Nucleus accumbens (tissue), 56 donors: ENCODE results near the gene MYO3A.
A peak's percentile ranks its signal among the peaks of the same experiment; 100 is the strongest.

Source experiments
- DNase-seq, 56 donors: peaks; one replicate each; lab custom pipeline; 2025; lab: John Stamatoyannopoulos, UW

Gene MYO3A

DNA sequence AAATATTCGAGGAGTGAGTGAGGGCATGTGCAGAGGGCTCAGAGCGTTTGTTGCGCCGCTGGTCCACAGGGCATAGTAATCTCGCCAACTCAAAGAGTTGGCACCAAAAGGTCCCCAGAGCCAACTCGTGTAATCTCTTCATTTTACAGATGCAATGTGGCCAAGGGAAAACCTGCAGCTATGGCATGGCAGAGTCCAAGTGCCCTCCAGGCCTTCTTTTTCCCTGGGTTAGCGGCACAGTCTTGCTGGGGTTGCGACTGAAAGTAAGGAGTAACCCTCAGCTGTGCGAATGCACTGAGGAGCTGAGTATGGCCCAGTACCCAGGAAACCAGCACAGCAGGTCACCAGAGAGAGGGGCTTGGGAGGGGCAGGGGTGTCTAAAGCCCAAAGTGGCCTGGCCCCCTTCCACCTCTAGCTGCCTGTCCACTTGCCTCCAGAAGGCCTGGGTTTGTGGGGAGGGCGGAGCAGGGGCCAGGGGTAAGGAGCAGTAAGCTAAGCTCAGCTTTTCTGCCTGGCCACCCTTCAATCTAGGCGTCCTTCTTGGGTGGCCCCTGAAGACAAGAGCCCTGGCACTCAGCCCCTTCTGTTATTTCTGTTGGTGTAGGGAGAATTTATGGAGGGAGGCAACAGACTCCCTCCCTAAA, 279.2 kb downstream of the MYO3A start:
- no peak for DNase-seq

DNA sequence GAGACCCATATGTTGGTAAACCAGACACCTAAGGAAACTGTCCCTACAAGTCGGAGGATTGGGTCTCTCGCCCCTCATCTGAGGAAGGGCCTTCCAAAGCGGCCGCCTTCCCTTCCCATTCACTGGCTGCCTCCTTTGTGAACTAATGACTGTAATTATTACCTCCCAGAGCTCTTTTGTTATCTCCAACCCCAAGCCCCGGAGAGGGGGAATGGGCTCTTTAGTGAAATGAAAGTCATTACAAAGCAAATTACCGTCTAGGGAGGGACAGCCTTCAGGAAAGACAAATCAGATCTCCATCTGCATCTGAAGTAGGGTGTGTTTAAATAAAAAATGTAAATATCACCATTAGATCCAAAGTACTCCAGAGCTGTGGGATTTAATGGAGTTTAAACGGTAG, 280.0 kb downstream of the MYO3A start:
- no peak for DNase-seq

DNA sequence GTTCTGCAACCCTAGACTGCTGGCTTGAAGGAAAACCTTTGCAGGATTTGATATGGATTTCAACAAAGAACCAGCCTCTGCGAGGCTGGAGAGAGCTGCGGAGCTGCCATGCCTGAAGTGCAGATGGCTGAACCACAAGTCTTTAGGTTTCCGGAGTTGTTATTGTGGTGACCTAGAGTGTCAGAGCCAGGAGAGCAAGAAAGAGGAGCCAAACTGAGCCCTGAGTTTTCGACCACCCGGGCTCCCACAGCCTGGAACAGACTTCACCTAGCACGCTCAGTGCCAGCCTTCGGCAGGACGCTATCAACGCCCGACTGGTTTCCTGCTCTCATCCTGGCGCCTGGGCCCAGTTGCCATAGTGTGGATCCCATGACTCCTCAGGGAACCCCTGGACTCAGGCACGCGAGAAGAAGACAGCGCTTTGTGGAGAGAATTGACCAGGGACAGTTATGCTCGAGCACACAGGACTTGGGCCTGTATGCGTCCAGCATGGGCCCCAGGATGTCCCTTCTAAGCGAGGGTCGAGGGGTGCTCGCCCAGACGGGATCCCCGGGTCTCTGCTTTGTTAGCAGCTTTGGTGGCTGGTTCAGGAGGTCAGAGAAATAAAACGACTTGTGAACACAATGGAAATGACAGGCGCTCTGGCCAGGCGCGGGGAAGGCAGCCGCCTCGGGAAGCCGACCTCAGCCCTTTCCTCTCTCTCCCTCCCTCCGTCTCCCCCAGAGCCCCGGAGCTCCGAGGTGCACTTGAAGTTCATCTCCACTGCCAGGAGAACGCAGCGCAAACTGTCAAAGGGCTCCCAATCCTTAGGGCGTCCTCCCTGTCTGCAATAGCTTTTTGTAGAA, 280.7 kb downstream of the MYO3A start:
- peak in 9 of 56 donors; percentile 9 to 62 (median 38) for DNase-seq

DNA sequence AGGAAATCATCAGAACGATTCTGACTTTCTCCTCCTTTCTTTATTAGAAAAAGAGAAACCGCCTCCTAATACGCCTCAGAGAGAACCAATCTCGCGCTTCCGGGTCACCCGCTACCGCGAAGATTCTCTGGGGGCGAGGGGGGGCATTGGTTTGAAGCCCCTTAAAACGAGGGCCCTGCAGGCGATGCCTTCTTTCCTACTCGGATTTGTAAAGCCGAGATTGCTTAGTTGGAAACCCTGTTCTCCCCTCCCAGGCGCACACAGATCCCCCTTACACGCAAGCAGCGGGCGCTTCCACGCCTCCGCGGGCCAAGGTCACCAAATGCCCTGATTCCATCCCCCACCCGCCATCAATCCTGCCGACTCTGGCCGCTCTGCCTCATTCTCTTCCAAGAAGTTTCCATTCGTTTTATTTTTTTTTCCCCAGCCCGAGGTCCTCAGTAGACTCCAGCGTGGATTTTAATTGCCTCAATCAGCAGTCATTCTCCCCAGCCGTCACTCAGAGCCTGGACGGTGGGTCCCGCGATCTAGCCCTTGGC, 281.4 kb downstream of the MYO3A start:
- peak in 11 of 56 donors; percentile 14 to 75 (median 35) for DNase-seq

DNA sequence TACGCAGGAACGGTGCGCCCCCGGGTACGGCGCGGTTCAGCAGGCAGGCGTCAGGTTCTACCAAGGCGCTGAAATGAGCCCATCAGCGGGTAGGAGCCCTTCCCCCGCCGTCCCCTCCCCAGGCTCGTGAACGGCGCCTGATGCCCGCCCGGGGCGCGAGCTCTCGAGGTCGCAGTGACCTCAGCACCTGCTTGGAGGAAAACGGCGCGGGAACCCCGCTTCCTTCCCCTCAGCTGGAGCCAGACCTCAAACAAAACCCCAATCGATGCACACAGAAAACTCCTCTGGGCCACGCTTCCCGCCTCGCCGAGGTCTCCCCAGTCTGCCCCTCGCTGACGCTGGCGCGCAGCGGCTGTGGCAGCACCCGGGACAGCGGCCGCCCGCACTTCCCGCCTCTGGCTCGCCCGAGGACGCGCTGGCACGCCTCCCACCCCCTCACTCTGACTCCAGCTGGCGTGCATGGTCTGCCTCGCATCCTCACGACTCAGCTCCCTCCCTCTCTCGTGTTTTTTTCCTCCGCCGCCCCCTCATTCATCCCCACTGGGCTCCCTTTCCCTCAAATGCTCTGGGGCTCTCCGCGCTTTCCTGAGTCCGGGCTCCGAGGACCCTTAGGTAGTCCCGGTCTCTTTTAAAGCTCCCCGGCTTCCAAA, 282.0 kb downstream of the MYO3A start:
- peak in 31 of 56 donors; percentile 14 to 77 (median 51) for DNase-seq

DNA sequence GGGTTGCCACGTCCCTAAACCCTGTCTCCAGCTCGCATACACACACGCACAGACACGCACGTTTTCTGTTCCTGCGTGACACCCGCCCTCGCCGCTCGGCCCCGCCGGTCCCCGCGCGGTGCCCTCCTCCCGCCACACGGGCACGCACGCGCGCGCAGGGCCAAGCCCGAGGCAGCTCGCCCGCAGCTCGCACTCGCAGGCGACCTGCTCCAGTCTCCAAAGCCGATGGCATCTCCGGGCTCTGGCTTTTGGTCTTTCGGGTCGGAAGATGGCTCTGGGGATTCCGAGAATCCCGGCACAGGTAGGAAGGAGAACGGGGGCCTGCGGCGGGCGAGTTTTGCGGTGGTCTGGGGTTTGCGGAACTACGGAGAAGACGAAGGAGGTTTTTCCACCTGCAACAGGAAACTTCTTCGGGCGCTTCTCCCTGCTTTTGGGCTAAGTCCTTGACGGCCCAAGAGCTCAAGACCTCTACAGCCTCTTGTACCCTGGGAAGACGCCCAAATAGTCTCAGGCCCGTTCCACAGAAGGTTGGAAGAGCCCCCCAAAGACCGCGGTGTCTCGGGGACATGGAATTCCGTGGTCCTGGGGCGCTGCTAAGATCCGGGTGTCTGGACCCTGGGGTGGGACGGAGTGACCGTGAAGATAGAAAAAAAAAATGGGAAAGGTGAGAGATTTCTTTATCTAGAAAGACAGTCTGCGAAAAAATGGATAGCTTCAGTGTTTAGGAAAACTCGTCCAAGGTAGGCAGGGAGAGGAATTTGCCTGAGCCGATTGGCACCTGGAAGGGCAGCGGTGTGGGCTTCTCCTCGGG, 282.8 kb downstream of the MYO3A start, which contains the start of gene GAD2:
TSS of gene GAD2 (plus strand) at position 190 of the 811 bp plus-strand sequence. CDS start at position 226, 36 bp downstream.
- DNase-seq, result peak in 13 of 56 donors; percentile 23 to 75 (median 58)

DNA sequence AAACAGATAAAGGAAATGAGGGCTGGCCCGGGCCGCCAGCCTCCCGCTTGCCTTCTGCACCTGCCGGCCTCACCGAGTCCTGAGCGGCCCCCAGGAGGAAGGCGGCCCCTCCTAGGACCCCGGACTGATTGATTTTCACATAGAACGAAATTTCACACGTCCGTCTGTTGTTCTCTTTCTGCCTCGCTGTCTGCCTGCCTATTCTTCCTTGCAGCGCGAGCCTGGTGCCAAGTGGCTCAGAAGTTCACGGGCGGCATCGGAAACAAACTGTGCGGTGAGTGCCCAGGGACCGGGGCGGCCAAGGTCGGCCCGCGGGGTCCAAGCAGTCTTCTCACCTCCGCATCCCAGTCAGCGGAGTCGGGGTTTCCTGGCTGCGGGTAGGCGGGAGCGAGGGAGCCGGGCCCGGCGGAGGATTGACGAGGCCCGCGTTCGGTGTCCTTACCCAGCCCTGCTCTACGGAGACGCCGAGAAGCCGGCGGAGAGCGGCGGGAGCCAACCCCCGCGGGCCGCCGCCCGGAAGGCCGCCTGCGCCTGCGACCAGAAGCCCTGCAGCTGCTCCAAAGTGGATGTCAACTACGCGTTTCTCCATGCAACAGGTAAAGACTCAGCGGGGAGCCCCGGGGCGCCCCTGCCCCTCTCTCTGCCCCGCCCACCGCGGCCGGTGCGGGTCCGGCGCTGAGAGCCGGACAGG, 283.5 kb downstream of the MYO3A start:
- DNase-seq, result peak in 5 of 56 donors; percentile 11 to 27 (median 13)

DNA sequence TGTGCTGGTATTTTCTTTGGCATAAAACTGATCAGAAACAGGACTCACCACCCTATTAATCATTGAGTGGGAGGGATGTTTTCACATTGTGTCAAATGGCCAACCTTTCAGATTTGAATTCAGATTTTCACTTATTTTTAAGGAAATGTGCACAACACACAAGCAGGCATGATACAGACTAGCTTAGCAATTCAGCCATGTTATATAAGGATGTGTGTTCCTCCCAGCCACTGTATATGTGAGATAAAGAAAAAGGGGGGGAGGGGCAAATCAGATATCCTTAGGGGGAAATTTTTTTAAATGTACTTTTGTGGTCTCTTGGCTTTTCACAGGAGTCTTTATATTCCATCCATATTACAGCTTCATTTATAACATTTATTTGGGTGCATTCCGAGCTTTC, 285.6 kb downstream of the MYO3A start:
- DNase-seq, result peak in 1 of 56 donors; percentile 1

DNA sequence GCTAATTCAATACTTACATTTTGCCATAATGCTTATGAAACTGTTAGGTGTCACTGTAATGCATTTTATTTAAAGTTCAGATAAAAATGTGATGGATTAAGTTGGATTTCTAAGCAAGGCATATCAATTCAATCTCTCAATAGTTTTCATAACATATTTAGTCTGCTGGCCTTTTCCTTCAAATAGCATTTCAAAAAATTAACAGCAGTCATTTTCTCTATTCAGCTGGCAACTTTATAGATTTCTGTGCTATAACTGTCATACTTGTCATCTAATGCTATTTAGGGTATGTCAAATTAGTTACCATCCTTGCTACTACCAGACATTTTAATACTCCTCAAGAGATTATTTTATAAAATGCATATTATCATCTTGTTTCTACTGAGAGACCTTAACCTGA, 286.9 kb downstream of the MYO3A start:
- DNase-seq, result no peak

DNA sequence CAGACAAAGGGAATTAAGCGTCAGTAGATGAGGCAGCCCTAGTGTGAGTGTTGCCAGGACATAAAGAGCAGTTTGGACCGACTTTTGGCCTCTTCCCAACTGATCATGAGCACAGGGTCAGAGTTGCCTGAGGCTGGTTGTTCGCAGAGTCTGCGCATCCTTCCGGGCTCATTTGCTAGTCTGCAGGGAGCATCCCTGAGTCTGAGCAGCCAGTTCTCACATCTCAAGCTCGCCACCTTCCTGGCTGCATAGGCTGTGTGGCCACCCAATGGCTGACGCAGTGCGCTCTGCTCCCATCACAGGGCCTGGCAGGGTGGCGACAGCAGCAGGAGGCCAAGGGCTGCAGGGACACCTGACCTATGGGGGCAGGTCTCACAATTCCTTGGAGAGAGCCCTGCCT, 287.5 kb downstream of the MYO3A start:
- peak in 12 of 56 donors; percentile 6 to 37 (median 18) for DNase-seq

DNA sequence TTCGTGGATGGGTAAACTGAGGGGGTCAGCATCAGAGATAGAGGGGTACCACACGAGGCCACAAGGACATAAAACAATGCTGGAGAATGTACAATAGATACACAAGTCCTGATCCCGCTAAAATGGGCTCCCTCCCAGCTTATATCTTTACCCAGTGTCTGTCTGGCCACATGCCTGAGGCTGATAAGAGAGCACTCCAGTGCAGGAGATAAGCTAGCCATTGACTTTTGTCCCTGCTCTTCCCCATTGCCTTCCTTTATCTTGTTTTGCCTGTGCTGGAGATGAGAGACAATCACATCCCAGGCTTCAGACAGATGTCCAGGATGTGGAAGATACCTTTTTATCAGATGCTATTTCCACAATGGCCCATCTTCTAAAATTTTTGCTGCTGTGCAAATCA, 288.5 kb downstream of the MYO3A start:
- DNase-seq, result no peak

DNA sequence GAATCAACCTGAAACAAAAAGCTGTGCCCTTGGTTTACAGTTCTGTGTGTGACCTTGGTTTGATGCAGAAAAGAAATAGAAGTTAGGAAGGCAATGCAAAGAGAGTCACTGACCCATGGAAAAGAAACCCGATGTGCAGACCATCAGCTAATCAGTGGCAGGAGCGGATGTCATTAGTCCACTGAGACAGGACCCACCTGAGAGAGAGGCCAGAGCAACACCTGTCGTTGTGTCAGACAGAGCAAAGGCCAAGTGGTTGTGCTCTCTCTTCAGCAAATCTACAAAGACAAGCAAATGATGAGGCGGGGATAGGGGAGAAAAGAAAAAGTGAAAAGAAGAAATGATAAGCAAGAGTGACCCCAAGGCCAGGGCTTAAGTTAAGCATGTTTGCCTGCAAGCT, 291.3 kb downstream of the MYO3A start:
- no peak for DNase-seq

DNA sequence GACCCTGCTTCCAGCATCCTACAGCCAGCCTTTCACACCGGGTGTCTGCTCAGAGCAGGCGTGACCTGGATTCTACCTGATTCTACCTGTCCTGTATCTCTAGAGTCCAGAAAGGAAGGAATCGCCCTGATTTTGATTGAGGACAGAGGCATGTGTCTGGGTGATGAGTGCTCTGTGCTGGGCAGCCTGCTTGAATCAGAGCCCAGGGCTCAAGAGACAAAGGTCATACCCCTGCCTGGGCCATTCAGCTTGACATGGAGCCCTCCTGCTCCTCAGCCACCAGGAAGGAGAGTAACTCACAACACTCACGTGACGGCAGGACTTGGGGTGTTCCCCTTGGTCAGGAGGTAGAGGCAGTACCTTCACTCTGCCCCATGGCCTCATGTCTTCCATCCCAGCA, 293.8 kb downstream of the MYO3A start:
- DNase-seq, result no peak

DNA sequence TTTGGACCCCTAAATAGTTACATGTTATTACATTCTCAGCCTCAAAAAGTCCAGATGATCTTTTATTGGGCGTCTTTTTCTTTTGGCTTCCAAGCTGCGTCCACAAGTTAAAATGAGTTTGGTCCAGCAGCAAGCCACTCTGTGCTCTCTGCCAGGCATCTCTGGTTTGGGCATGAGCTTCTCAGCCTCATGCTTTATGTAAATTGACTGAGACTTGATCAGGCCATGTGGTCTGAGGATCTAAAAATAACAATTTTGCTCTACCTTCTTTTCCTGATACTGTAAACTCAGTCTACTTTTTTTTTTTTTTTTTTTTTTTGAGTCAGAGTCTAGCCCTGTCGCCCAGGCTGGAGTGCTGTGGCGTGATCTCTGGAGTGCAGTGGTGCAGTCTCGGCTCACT, 298.1 kb downstream of the MYO3A start:
- DNase-seq, result no peak

DNA sequence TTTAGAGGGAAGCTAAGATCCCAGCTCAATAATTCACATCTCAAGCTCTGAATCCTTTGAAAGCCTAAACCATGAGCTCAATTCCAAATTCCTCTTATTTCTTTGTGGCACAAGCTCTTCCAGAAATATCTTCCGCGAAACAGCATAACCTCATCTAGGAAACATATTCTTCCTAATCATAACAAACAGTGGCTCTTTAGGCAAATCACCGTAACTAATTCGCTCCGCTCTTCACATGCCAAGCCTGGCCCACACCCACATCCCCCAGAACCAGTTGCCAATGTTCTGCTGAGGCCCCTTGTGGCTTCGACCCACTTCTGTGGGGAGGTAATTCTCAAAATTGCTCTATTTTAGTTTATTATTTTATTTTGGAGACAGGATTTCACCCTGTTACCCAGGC, 301.7 kb downstream of the MYO3A start:
- no peak for DNase-seq

DNA sequence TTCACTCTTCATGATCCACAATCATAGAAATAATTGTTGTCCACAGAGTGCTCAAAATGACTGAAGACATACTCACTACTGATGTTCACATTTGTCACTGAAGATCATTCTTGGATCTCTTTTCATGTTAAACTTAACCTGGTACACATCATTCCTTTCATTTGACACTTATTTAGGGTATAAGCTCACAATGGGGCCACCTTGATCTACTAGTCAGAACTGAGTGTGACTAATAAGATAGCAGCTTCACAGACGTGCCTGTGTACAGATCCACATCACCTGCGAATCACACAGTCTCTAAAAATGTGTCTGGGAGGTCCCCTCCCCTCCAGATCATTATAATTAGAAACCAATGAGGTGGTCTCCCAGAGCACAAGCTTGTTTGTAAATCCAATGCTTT, 304.3 kb downstream of the MYO3A start:
- DNase-seq, result no peak

DNA sequence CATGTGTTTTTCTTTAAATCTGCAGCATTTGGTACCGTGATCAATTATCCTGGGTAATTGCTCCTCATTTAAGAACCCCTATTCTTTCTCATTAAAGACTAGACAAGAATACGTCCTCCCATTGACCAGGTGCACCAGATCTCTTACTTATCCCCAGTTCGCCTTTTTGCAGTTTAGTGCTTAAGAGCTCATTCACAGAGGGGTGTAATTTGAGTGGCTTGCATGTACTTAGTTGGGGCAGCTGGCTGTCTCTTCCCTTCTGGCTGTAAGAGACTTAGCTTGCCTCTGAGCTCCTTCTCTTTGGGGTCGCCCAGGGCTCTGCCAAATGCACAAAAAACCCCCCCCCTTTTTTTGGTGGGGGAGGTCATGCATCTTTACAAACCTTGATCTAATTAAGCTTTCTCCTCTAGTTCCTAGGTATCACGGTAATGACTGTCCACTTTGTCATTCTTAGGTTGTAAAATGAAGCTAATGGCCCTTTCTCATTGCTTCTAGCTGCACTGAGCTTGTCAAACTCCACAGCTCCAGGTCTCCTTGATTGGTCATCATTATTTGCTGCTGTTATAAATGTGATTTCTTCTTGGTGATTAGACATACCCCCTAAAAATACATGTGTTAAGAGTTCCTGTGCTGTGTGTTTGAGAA, 308.8 kb downstream of the MYO3A start:
- no peak for DNase-seq

DNA sequence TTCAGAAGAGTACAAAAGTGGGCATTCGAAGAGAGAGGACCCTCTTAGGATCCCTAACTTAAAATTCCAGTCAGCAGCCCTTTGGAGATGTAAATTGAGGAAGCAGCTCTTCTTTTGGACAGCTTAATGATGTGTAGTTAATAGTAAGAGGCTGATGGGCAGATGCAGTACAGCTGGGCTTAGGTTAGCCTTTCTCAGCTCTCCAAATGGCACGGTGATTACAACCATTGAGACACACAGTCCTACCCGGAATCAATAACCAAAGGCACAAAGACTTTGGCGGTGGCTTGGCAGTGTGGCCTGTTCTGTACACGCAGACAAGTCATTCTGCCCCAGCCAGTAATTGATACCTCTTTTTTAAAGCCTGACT, 309.3 kb downstream of the MYO3A start:
- DNase-seq, result no peak

DNA sequence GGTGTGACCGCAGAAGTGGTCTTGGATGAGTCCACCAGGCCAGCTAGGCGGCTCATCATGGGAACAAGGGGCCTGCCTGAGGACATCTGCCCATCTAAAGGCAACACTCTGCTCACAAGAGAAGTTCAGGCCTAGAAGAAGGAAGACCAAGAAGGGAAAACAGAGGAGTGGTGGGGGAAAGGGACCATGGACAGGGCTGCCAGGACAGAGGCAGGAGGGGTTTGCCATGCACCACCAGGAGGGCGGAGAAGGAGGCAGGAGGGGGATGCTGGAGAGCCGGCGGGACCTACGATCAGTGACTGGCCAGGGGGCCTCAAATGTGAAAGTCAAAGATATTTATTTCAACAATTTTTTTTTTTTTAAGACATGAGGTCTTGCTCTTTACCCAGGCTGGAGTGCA, 315.7 kb downstream of the MYO3A start:
- DNase-seq, result no peak
